Measurements from ENCODE around the gene CHRNA3.

CHRNA3 gene

DNA sequence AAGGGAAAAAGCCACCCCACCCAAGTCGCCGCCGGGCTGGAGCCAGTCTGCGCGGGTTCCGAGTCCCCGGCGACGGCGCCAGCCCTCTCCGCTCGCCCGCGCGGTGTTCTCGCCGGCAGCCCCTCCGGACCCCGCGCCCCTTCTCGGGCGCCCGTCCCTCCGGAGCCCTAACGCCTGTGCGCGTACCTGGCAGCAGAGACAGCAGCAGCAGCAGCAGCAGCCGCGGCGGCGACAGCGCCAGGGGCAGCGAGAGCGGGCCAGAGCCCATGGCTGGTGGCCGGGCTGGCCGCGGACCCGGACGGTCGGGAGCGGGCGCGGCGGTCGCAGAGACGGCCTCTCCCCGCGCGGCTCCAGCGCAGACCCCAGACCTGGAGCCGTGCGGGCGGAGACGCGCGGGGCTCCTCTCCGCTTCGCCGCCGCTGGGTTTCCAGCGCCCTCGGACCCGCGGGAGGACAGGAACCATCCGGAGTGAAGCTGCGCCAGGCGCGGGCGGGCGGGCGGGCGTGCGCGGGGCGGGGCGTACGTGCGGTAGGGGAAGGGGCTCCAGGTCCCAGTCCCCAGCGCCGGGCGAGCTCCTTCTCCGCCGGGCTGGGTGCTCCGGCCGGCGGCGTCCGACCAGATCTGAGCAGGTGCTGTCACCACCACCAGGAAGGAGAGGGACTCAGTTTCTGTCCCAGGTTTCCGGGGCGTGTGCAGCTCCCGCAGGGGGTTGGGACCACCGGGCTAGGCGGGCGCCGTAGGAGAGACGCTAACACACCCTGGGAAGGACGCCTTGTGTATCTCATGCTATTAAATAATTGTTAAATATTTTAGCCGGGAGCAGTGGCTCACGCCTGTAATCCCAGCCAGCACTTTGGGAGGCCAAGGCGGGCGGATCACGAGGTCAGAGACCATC, at the start of gene CHRNA3:
TSS of gene CHRNA3 (minus strand) at position 470 of the 895 bp plus-strand sequence. CDS start at position 268, 202 bp downstream.
- H3K27me3 ChIP-seq = peaks cover 44 to 56% (median 51%) of the 10 kb centered on the region in 11 experiments
- H3K27ac ChIP-seq = no peak within 1 kb of the TSS
- peaks cover 11 to 25% (median 18%) of the 10 kb centered on the region in 10 experiments; a peak in 18 of 20 replicates for H3K4me1 ChIP-seq
- peaks cover 0 to 31% (median 9%) of the 10 kb centered on the region in 11 experiments; a peak in 12 of 22 replicates for H4K20me1 ChIP-seq
- H3K9ac ChIP-seq = peak within 1 kb of the TSS in 8 of 11 experiments; percentile 7 to 68 (median 50); a peak in 11 of 22 replicates
- H3K36me3 ChIP-seq = no peaks in the 10 kb centered on the region
- no peaks in the 10 kb centered on the region for H3K9me3 ChIP-seq (replicated peaks in 1 of 11)
- no peak for TF ChIP-seq Cebpa-rat (IDR thresholded peaks at IDR 0.05)
- H3K4me2 ChIP-seq = peak within 1 kb of the TSS; percentile 80 to 99 (median 97)
- H3K4me3 ChIP-seq = peak within 1 kb of the TSS; percentile 51 to 71 (median 59)

GRCh38 chr15:78668987-78669386, 48.2 kb upstream of the CHRNA3 start:
- TF ChIP-seq Cebpa-rat (IDR thresholded peaks at IDR 0.05) = no peak
- H3K9ac ChIP-seq = peak overlapping the region in 8 of 11 experiments; percentile 26 to 70 (median 62); a peak in 15 of 22 replicates
- peak overlapping the region in 7 of 11 experiments; percentile 58 to 80 (median 75); a peak in 14 of 22 replicates for H3K27ac ChIP-seq
- H3K27me3 ChIP-seq = no peaks in the 10 kb centered on the region
- H3K36me3 ChIP-seq = no peaks in the 10 kb centered on the region
- peak overlapping the region; percentile 25 to 92 (median 82); a peak in 20 of 22 replicates for H3K4me2 ChIP-seq
- H3K4me3 ChIP-seq = peak overlapping the region in 5 of 10 experiments; percentile 0 to 37 (median 33); a peak in 5 of 20 replicates
- H4K20me1 ChIP-seq = no peaks in the 10 kb centered on the region
- H3K9me3 ChIP-seq (replicated peaks in 1 of 11) = peaks cover 0 to 9% (median 7%) of the 10 kb centered on the region in 11 experiments; a peak in 15 of 22 replicates
- H3K4me1 ChIP-seq = peaks cover 5 to 96% (median 93%) of the 10 kb centered on the region in 10 experiments

GRCh38 chr15:78667578-78668236, 46.9 kb upstream of the CHRNA3 start:
- Histone ChIP-seq H3K4me2 (peak overlapping the region in 10 of 11 experiments; percentile 5 to 92 (median 83); a peak in 19 of 22 replicates), H3K27ac (peak overlapping the region in 6 of 11 experiments; percentile 69 to 80 (median 76); a peak in 12 of 22 replicates), H3K27me3 (no peaks in the 10 kb centered on the region), H3K4me1 (peaks cover 13 to 100% (median 98%) of the 10 kb centered on the region in 10 experiments), H3K9ac (peak overlapping the region in 5 of 11 experiments; percentile 8 to 70 (median 66); a peak in 4 of 22 replicates), H4K20me1 (no peaks in the 10 kb centered on the region), H3K9me3 (replicated peaks in 1 of 11) (no peaks in the 10 kb centered on the region), H3K4me3 (peak overlapping the region in 1 of 10 experiments; percentile 1; a peak in 1 of 20 replicates), H3K36me3 (no peaks in the 10 kb centered on the region)
- no peak for TF ChIP-seq Cebpa-rat (IDR thresholded peaks at IDR 0.05)

- H3K27ac ChIP-seq = peak overlapping the region in 4 of 11 experiments; percentile 18 to 73 (median 52); a peak in 6 of 22 replicates
- no peak overlapping the region for H3K9ac ChIP-seq
- no peak for TF ChIP-seq Cebpa-rat (IDR thresholded peaks at IDR 0.05)
- H3K4me3 ChIP-seq = no peak overlapping the region
- H3K27me3 ChIP-seq = no peaks in the 10 kb centered on the region
- no peaks in the 10 kb centered on the region for H4K20me1 ChIP-seq
- peaks cover 13 to 100% (median 97%) of the 10 kb centered on the region in 10 experiments for H3K4me1 ChIP-seq
- H3K4me2 ChIP-seq = peak overlapping the region in 9 of 11 experiments; percentile 44 to 92 (median 84); a peak in 18 of 22 replicates
- H3K36me3 ChIP-seq = no peaks in the 10 kb centered on the region
- H3K9me3 ChIP-seq (replicated peaks in 1 of 11) = no peaks in the 10 kb centered on the region
Measured at GRCh38 chr15:78666010-78666409, 45.2 kb upstream of the CHRNA3 start.

DNA sequence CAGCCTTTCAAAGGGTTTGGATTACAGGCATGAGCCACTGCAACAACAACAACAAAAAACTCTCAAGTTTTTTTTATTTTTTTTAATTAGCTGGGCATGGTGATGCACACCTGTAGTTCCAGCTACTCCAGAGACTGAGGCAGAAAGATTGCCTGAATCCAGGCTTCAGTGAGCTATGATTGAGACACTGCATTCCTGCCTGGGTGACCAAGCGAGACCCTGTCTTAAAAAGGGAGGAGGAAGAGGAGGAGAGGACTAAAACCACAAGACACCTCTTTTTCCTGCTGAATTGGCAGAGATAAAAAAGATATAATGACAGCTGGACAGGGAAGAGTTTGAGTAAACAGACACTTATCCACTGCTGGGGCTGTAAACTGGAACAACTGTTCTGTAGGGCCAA, 42.9 kb upstream of the CHRNA3 start:
- no peaks in the 10 kb centered on the region for H3K27me3 ChIP-seq
- H3K4me1 ChIP-seq = peaks cover 13 to 97% (median 88%) of the 10 kb centered on the region in 10 experiments
- no peaks in the 10 kb centered on the region for H3K36me3 ChIP-seq
- no peaks in the 10 kb centered on the region for H3K9me3 ChIP-seq (replicated peaks in 1 of 11)
- peak overlapping the region; percentile 36 to 92 (median 87) for H3K4me2 ChIP-seq
- peak overlapping the region in 6 of 10 experiments; percentile 9 to 41 (median 18); a peak in 5 of 20 replicates for H3K4me3 ChIP-seq
- H3K27ac ChIP-seq = peak overlapping the region in 8 of 11 experiments; percentile 15 to 73 (median 58); a peak in 15 of 22 replicates
- H4K20me1 ChIP-seq = no peaks in the 10 kb centered on the region
- TF ChIP-seq Cebpa-rat (IDR thresholded peaks at IDR 0.05) = peak in 5 of 11 experiments; percentile 31 to 74 (median 47); a peak in 5 of 22 replicates
- peak overlapping the region in 8 of 11 experiments; percentile 28 to 65 (median 44); a peak in 13 of 22 replicates for H3K9ac ChIP-seq

GRCh38 chr15:78662028-78662427, 41.2 kb upstream of the CHRNA3 start:
- TF ChIP-seq Cebpa-rat (IDR thresholded peaks at IDR 0.05) = no peak
- Histone ChIP-seq H3K4me2 (peak overlapping the region in 9 of 11 experiments; percentile 24 to 92 (median 59); a peak in 17 of 22 replicates), H3K36me3 (no peaks in the 10 kb centered on the region), H3K4me3 (no peak overlapping the region), H3K27me3 (no peaks in the 10 kb centered on the region), H3K27ac (peak overlapping the region in 4 of 11 experiments; percentile 23 to 42 (median 34); a peak in 5 of 22 replicates), H3K9me3 (replicated peaks in 1 of 11) (no peaks in the 10 kb centered on the region), H3K9ac (no peak overlapping the region), H3K4me1 (peaks cover 13 to 80% (median 71%) of the 10 kb centered on the region in 10 experiments), H4K20me1 (no peaks in the 10 kb centered on the region)

DNA sequence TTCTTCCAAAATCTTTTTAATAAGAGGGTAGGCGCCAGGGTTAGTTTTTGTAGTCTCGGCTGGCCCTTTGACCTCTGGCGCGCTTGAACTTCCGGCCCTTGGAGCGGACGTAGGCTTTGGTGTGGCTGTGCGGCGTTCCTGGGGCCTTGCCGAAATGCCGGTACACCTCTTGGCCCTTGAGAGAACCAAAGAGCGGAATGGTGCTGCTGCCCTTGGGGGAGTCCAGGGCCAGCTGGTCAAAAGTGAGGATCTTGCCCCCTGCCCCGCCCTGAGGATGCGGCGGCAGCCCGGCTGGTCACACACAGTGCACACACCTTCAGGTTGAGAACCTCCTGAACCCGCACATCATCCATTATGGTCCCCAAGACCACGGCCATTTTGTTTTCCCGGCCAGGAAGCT, 40.2 kb upstream of the CHRNA3 start:
- Histone ChIP-seq H3K27me3 (no peaks in the 10 kb centered on the region), H3K27ac (peak overlapping the region in 3 of 11 experiments; percentile 15 to 42 (median 42); a peak in 3 of 22 replicates), H3K4me3 (no peak overlapping the region), H3K36me3 (no peaks in the 10 kb centered on the region), H4K20me1 (no peaks in the 10 kb centered on the region), H3K9ac (no peak overlapping the region), H3K4me2 (peak overlapping the region in 8 of 11 experiments; percentile 24 to 92 (median 60); a peak in 16 of 22 replicates), H3K4me1 (peaks cover 13 to 70% (median 60%) of the 10 kb centered on the region in 10 experiments), H3K9me3 (replicated peaks in 1 of 11) (no peaks in the 10 kb centered on the region)
- no peak for TF ChIP-seq Cebpa-rat (IDR thresholded peaks at IDR 0.05)

DNA sequence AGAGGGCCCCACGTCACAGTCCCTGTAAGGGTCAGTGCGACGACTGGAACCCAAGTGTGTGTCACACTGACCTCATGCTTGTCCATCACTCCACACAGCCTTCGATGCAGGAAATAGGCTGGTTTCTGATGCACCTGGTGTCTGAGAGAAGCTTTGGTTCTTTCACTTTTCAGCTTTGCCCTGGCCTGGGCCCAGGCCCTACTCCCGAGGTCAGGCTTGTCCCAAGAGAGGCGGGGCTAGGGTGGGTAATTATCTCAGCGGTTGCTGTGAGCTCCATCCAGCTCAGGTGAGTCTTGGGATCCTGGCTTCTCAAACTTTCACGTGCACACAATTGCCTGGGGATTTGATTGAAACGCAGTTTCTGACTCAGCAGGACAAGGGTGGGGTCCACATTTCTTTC, 39.8 kb upstream of the CHRNA3 start:
- Histone ChIP-seq H3K27ac (peak overlapping the region in 2 of 11 experiments; percentile 42; a peak in 2 of 22 replicates), H4K20me1 (no peaks in the 10 kb centered on the region), H3K4me2 (peak overlapping the region in 8 of 11 experiments; percentile 24 to 92 (median 60); a peak in 15 of 22 replicates), H3K36me3 (no peaks in the 10 kb centered on the region), H3K9ac (peak overlapping the region in 1 of 11 experiments; percentile 2; a peak in 1 of 22 replicates), H3K9me3 (replicated peaks in 1 of 11) (no peaks in the 10 kb centered on the region), H3K4me3 (no peak overlapping the region), H3K27me3 (no peaks in the 10 kb centered on the region), H3K4me1 (peaks cover 13 to 66% (median 56%) of the 10 kb centered on the region in 10 experiments)
- no peak for TF ChIP-seq Cebpa-rat (IDR thresholded peaks at IDR 0.05)
